DND-41 (cell line): ENCODE measurements around the gene TRAF1.

Experiments
- EZH2 ChIP-seq: IDR thresholded peaks from 3 replicates; pipeline ENCODE4 v1.6.1; 2012; ENCODE audit warnings: borderline replicate concordance, low read depth, mild to moderate bottlenecking, moderate library complexity, low read length, inconsistent platforms; ENCODE audit not compliant: severe bottlenecking
- TF ChIP-seq, protein P1 (sequence below): IDR thresholded peaks from 2 replicates; pipeline ENCODE4 v1.5.1; 2012; ENCODE audit warnings: borderline replicate concordance, low read length, moderate library complexity, mild to moderate bottlenecking; ENCODE audit not compliant: poor library complexity, severe bottlenecking; ENCODE audit errors: extremely low read depth

DNA sequence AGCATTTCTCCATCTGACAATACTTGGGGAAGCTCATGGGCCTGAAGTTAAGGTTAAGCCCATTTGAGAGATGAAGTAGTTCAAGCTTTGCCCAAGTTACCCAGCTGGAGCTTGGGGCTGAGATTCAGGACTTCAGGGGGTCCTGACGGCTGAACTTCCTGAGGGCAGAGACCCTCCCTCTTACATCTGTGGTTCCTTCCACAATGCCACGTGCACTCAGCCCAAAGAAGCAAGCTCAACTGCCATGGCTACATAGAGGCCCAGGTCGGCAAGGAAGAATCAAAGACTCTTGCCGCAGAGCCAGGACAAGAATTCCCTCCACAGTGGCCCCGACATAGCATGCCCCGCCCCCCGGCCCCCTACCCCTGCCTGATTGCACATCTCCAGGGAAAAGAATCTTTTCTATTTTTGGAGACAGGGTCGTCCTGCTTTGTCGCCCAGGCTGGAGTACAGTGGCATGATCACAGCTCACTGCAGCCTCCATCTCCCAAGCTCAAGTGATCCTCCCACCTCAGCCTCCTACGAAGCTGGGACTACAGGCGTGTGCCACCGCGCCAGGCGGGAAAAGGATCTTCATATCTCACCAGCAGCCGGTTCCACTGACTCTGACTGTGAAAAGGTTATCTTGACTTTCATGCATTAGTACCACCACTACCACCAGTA lies 58.8 kb downstream of the TRAF1 start:
- no peak for TF ChIP-seq EZH2
- TF ChIP-seq, protein P1, sequence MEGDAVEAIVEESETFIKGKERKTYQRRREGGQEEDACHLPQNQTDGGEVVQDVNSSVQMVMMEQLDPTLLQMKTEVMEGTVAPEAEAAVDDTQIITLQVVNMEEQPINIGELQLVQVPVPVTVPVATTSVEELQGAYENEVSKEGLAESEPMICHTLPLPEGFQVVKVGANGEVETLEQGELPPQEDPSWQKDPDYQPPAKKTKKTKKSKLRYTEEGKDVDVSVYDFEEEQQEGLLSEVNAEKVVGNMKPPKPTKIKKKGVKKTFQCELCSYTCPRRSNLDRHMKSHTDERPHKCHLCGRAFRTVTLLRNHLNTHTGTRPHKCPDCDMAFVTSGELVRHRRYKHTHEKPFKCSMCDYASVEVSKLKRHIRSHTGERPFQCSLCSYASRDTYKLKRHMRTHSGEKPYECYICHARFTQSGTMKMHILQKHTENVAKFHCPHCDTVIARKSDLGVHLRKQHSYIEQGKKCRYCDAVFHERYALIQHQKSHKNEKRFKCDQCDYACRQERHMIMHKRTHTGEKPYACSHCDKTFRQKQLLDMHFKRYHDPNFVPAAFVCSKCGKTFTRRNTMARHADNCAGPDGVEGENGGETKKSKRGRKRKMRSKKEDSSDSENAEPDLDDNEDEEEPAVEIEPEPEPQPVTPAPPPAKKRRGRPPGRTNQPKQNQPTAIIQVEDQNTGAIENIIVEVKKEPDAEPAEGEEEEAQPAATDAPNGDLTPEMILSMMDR, result no peak
